SK-N-SH (cell line): ENCODE measurements around the gene UBALD1. TPM values are rescaled to one million over a fixed set of nuclear protein-coding genes. Genes with fewer than 3 reads are reported as not detected.

Experiments
- CTCF ChIA-PET: fragments of 300-600, 350-600 bp; formaldehyde crosslinking; extraction: SDS; loops from one replicate; lab custom pipeline; 2021; lab: Yijun Ruan, JAX
- POLR2A ChIA-PET: fragments of 350-600 bp; sonication (Branson Sonifier 250); formaldehyde crosslinking; extraction: SDS; loops from one replicate; lab custom pipeline; 2020; ENCODE audit warnings: antibody characterized with exemption, inconsistent platforms; lab: Yijun Ruan, JAX
- DNase-seq: peaks from one replicate; pipeline ENCODE4 v3.0.0; 2012
- H2AFZ ChIP-seq: fragments of 200-600 bp; sonication (generic); 2 replicates; pipeline ENCODE4 v1.8.1; 2016; ENCODE audit warnings: antibody characterized with exemption, mild to moderate bottlenecking, low read depth
- H3F3A ChIP-seq: fragments of 200-600 bp; sonication (generic); replicated peaks from 2 replicates; pipeline ENCODE3; 2016; ENCODE audit warnings: antibody characterized with exemption, mild to moderate bottlenecking; ENCODE audit not compliant: insufficient read depth
- H3K27ac ChIP-seq, 2 experiments: fragments of 200-500 bp in 1 of 2; fragments of 200-600 bp in 1 of 2; sonication (Bioruptor generic) in 1 of 2; sonication (generic), shearing (Covaris generic) in 1 of 2; 2 replicates each; pipeline versions ENCODE4 v1.5.1 to v1.6.1; 2014 to 2016; ENCODE audit warnings: low read depth in 2 of 2, inconsistent platforms in 1 of 2, low read length in 1 of 2, mild to moderate bottlenecking in 1 of 2, mixed read lengths in 1 of 2
- H3K27me3 ChIP-seq: fragments of 200-600 bp; sonication (generic), shearing (Covaris generic); 2 replicates; pipeline ENCODE4 v1.6.1; 2016; ENCODE audit warnings: mixed run types; ENCODE audit not compliant: insufficient read depth
- H3K36me3 ChIP-seq, 2 experiments: fragments of 200-500 bp in 1 of 2; fragments of 200-600 bp in 1 of 2; sonication (Bioruptor generic) in 1 of 2; sonication (generic) in 1 of 2; replicated peaks in 1 of 2; 2 replicates each; pipeline versions ENCODE3 to v1.5.1; 2014 to 2016; ENCODE audit warnings: low read length in 1 of 2, mild to moderate bottlenecking in 1 of 2; ENCODE audit not compliant: insufficient read depth in 2 of 2, control insufficient read depth in 1 of 2
- H3K4me1 ChIP-seq, 2 experiments: fragments of 200-500 bp in 1 of 2; fragments of 200-600 bp in 1 of 2; sonication (Bioruptor generic) in 1 of 2; sonication (generic), shearing (Covaris generic) in 1 of 2; 2 replicates each; pipeline versions ENCODE4 v1.5.1 to v1.6.1; 2014 to 2016; ENCODE audit warnings: low read depth in 1 of 2, low read length in 1 of 2, mixed run types in 1 of 2; ENCODE audit not compliant: insufficient read depth in 2 of 2, control insufficient read depth in 1 of 2
- H3K4me2 ChIP-seq: fragments of 200-600 bp; sonication (generic), shearing (Covaris generic); 2 replicates; pipeline ENCODE4 v1.6.1; 2017; ENCODE audit warnings: mixed run types
- H3K4me3 ChIP-seq, 2 experiments: fragments of 200-500 bp in 1 of 2; fragments of 200-600 bp in 1 of 2; sonication (Bioruptor generic) in 1 of 2; sonication (generic), shearing (Covaris generic) in 1 of 2; 2 replicates each; pipeline versions ENCODE4 v1.5.1 to v1.8.1; 2014 to 2016; ENCODE audit warnings: low read depth in 2 of 2, inconsistent platforms in 1 of 2, low read length in 1 of 2, mild to moderate bottlenecking in 1 of 2, mixed read lengths in 1 of 2, moderate library complexity in 1 of 2
- H3K79me2 ChIP-seq: fragments of 200-600 bp; sonication (generic); 2 replicates; pipeline ENCODE4 v1.8.1; 2017; ENCODE audit warnings: mild to moderate bottlenecking; ENCODE audit not compliant: insufficient read depth
- H3K9ac ChIP-seq: fragments of 200-600 bp; sonication (generic); 2 replicates; pipeline ENCODE4 v1.6.1; 2017; ENCODE audit warnings: mixed run types
- H3K9me2 ChIP-seq: fragments of 200-600 bp; sonication (generic); 2 replicates; pipeline ENCODE4 v1.6.1; 2017; ENCODE audit warnings: mixed run types
- H3K9me3 ChIP-seq: fragments of 200-600 bp; sonication (generic); 2 replicates; pipeline ENCODE4 v1.6.1; 2017; ENCODE audit warnings: mixed run types, mild to moderate bottlenecking, moderate library complexity
- H4K20me1 ChIP-seq: fragments of 200-600 bp; sonication (generic); 2 replicates; pipeline ENCODE4 v1.6.1; 2017; ENCODE audit warnings: mild to moderate bottlenecking, mixed run types; ENCODE audit not compliant: insufficient read depth
- ELF1 ChIP-seq: IDR thresholded peaks from 2 replicates; pipeline ENCODE4 v1.4.0; 2012
- FOXJ3 ChIP-seq: sonication (generic); formaldehyde crosslinking; IDR thresholded peaks from 2 replicates; pipeline ENCODE4 v1.5.1; 2020; ENCODE audit warnings: mild to moderate bottlenecking, missing genetic modification reagents
- GABPA ChIP-seq: IDR thresholded peaks from 2 replicates; pipeline ENCODE4 v1.4.0; 2012; ENCODE audit warnings: low read depth, mild to moderate bottlenecking
- IRF3 ChIP-seq: fragments of 150-350 bp; IDR thresholded peaks from 2 replicates; pipeline ENCODE4 v1.6.1; 2016; ENCODE audit warnings: mild to moderate bottlenecking, low read depth, low read length
- JUND ChIP-seq: IDR thresholded peaks from 2 replicates; pipeline ENCODE4 v1.4.0; 2012
- MXI1 ChIP-seq: IDR thresholded peaks from 2 replicates; pipeline ENCODE4 v1.6.1; 2012; ENCODE audit warnings: mild to moderate bottlenecking, low read depth, low read length, improper control_type of control experiment
- PBX3 ChIP-seq: IDR thresholded peaks from 2 replicates; pipeline ENCODE4; 2012
- RFX5 ChIP-seq: IDR thresholded peaks from 2 replicates; pipeline ENCODE4 v1.6.1; 2012; ENCODE audit warnings: mild to moderate bottlenecking, improper control_type of control experiment, low read length
- SMC3 ChIP-seq: IDR thresholded peaks from 2 replicates; pipeline ENCODE4 v1.6.1; 2012; ENCODE audit warnings: low read depth, low read length, improper control_type of control experiment
- TAF1 ChIP-seq: IDR thresholded peaks from 2 replicates; pipeline ENCODE4 v1.6.1; 2012; ENCODE audit warnings: low read depth, mild to moderate bottlenecking, low read length, moderate library complexity, borderline replicate concordance
- USF2 ChIP-seq: fragments of 150-350 bp; IDR thresholded peaks from 2 replicates; pipeline ENCODE4 v1.6.1; 2017; ENCODE audit warnings: antibody characterized with exemption, low read length, low read depth, borderline replicate concordance
- ZBTB33 ChIP-seq: IDR thresholded peaks from 2 replicates; pipeline ENCODE4 v1.4.0; 2012; ENCODE audit warnings: low read depth, borderline replicate concordance
- WGBS: methylation state at CpG from one replicate; pipeline ENCODE4 v1.1.6; 2017; ENCODE audit warnings: low lambda C conversion rate; 5-methylcytosine and 5-hydroxymethylcytosine counted together
- polyA plus RNA-seq, 3 experiments: library from polyadenylated mRNA; depleted of rRNA; stranded (reverse); fragments of >200 nt; gene quantifications; 2 replicates each; pipeline ENCODE4 v1.2.3, GENCODE V29; 2012

The UBALD1 gene
- polyA plus RNA-seq, 1 of the 3 experiments (the other 2 are of a cell fraction): 16.7 TPM

- peaks cover 10 to 19% of the 10 kb centered on the region in 2 experiments for H3K36me3 ChIP-seq
- TF ChIP-seq RFX5 (no peak), ELF1 (no peak), GABPA (no peak), MXI1 (no peak), JUND (no peak), FOXJ3 (no peak), SMC3 (no peak), USF2 (no peak), PBX3 (no peak)
- TF ChIP-seq, all 33 proteins: peak for 0
- Histone ChIP-seq H3K9ac (no peak overlapping the region), H3K27me3 (no peaks in the 10 kb centered on the region), H3K79me2 (peaks cover 58% of the 10 kb centered on the region), H3K4me1 (no peaks in the 10 kb centered on the region), H3K4me3 (no peak overlapping the region), H3F3A (no peaks in the 10 kb centered on the region), H2AFZ (no peak overlapping the region), H3K27ac (no peak overlapping the region), H3K9me2 (no peaks in the 10 kb centered on the region), H4K20me1 (peaks cover 49% of the 10 kb centered on the region), H3K4me2 (no peak overlapping the region), H3K9me3 (no peaks in the 10 kb centered on the region)
- POLR2A ChIA-PET: no interaction called here
- WGBS: 100% methylated on average over 2 of the region's 13 CpGs
- DNase-seq: no peak
- CTCF ChIA-PET: interaction anchor here (2.8 kb wide), 1 partner anchor 24 kb away, joined by 16 read pairs; the partner anchor contains the start of gene MGRN1
These were observed 34.2 kb upstream of the UBALD1 start for GRCh38 chr16:4648917-4649316.

- peaks cover 10 to 15% of the 10 kb centered on the region in 2 experiments for H3K36me3 ChIP-seq
- H3K9me2 ChIP-seq: no peaks in the 10 kb centered on the region
- H3K9ac ChIP-seq: no peak overlapping the region
- no peak overlapping the region for H3K27ac ChIP-seq
- H3K4me3 ChIP-seq: no peak overlapping the region
- DNase-seq: no peak
- no peaks in the 10 kb centered on the region for H3K9me3 ChIP-seq
- peaks cover 59% of the 10 kb centered on the region for H4K20me1 ChIP-seq
- no peak overlapping the region for H2AFZ ChIP-seq
- no peak overlapping the region for H3K4me2 ChIP-seq
- POLR2A ChIA-PET: no interaction called here
- no peaks in the 10 kb centered on the region for H3K4me1 ChIP-seq
- no peak for TF ChIP-seq ZBTB33
- no peak for TF ChIP-seq TAF1
- TF ChIP-seq JUND: no peak
- TF ChIP-seq IRF3: no peak
- CTCF ChIA-PET: interaction anchor here (0.6 kb wide), 1 partner anchor 11 kb away, joined by 3 read pairs; no protein-coding TSS in a partner anchor
- peaks cover 69% of the 10 kb centered on the region for H3K79me2 ChIP-seq
- WGBS: 97% methylated on average over 8 of the region's 8 CpGs
- H3F3A ChIP-seq: no peaks in the 10 kb centered on the region
- no peaks in the 10 kb centered on the region for H3K27me3 ChIP-seq
These were observed 32.9 kb upstream of the UBALD1 start for GRCh38 chr16:4647644-4647980.
